ENCODE results near the gene LOXHD1.

The LOXHD1 gene

DNA sequence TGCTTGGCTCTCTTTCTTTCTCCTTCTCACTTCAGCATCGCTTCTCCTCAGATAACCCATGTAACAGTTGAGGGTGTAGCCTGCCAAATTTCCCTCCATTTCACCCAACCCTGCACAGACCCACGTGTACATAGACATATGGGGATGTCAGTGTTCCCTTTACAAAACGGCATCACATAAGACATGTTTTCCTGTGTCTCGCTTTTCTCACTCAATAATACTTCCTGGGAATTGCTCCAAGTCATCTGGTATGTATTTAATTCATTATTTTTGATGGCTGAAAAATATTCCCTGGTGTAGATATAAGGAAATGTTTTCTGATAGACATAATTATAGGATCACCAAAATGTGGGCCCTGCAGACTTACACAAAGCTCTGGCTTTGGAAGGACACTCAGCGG lies 176.8 kb downstream of the LOXHD1 start:
- peaks cover 5% of the 10 kb centered on the region; the same call in 1 of the 2 replicates for H3K4me1 ChIP-seq (ENCODE audit: control insufficient read depth, insufficient read depth, low read length)
- no peaks in the 10 kb centered on the region for H3K36me3 ChIP-seq (ENCODE audit: control insufficient read depth, insufficient read depth, low read length)
- H3K9ac ChIP-seq (ENCODE audit: low read depth, low read length): no peak overlapping the region
- H3K27me3 ChIP-seq (ENCODE audit: control insufficient read depth, insufficient read depth, low read length): no peaks in the 10 kb centered on the region
- H3K9me3 ChIP-seq (ENCODE audit: control insufficient read depth, insufficient read depth, low read length): no peaks in the 10 kb centered on the region
- no peak overlapping the region for H3K4me3 ChIP-seq (ENCODE audit: low read depth, low read length)
- H3K27ac ChIP-seq (ENCODE audit: low read depth, low read length): no peak overlapping the region

DNA sequence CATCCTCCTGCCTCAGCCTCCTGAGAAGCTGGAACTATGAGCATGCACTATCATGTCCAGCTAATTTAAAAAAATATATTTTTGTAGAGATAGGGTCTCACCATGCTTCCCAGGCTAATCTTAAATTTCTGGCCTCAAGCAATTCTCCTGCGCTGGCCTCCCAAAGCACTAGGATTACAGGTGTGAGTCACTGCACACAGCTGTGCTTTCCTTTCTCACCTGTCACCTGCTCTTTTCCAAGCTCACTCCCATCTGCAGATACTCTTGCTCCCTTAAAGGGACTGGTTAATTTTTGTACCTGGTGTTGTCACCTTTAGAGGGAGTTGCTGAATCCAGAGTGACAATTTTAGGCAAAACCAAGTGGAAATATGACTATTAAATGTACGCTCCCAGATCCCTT lies 178.2 kb downstream of the LOXHD1 start:
- Histone ChIP-seq H3K27ac (ENCODE audit: low read depth, low read length) (no peak overlapping the region), H3K9me3 (ENCODE audit: control insufficient read depth, insufficient read depth, low read length) (no peaks in the 10 kb centered on the region), H3K9ac (ENCODE audit: low read depth, low read length) (no peak overlapping the region), H3K36me3 (ENCODE audit: control insufficient read depth, insufficient read depth, low read length) (no peaks in the 10 kb centered on the region), H3K4me3 (ENCODE audit: low read depth, low read length) (no peak overlapping the region), H3K4me1 (ENCODE audit: control insufficient read depth, insufficient read depth, low read length) (peaks cover 4% of the 10 kb centered on the region; the same call in 1 of the 2 replicates), H3K27me3 (ENCODE audit: control insufficient read depth, insufficient read depth, low read length) (no peaks in the 10 kb centered on the region)

DNA sequence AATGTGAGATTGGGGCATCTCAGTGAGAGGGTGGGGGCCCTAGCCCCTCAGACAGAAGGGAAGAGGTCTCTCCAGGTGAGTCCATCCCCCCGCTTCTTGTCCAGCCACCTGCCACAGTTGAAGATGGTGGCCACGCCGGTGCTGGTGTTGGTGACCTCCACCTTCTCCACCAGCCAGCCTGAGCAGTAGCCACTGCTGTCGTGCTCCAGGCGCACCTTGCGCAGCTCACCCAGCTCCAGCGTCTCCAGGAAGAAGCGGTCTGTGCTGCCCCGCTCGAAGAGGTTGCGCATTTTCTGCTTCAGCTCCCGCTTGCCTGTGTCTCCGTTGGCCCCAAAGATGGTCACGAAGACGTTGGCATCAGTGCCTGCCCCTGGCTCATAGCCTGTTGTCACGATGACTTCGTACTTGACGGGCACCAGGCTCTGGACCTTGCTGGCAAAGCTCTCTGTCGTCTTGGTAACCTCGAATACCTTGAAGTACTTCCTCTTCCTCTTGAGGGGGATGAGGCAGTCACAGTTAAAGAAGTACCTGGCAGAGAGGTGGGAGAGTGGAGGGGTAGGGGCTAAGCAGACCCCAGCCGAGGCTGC lies 179.5 kb downstream of the LOXHD1 start:
- no peaks in the 10 kb centered on the region for H3K9me3 ChIP-seq (ENCODE audit: control insufficient read depth, insufficient read depth, low read length)

DNA sequence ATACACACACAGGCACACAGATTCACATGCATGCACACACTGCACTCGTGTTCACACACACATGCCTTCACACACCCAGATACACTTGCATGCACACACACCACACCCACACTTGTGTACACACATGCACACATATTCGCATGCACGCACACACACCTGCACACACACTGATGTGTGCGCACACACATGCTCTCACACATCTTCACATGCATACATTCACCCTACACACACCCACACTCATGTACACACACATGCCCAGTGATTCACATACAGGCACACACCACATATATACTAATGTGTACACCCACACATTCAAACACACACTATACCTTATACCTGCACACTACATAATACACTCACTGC lies 181.6 kb downstream of the LOXHD1 start:
- no peak overlapping the region for H3K4me3 ChIP-seq (ENCODE audit: low read depth, low read length)
- H3K4me1 ChIP-seq (ENCODE audit: control insufficient read depth, insufficient read depth, low read length): no peaks in the 10 kb centered on the region
- H3K36me3 ChIP-seq (ENCODE audit: control insufficient read depth, insufficient read depth, low read length): no peaks in the 10 kb centered on the region
- H3K9ac ChIP-seq (ENCODE audit: low read depth, low read length): no peak overlapping the region
- no peaks in the 10 kb centered on the region for H3K27me3 ChIP-seq (ENCODE audit: control insufficient read depth, insufficient read depth, low read length)
- H3K9me3 ChIP-seq (ENCODE audit: control insufficient read depth, insufficient read depth, low read length): no peaks in the 10 kb centered on the region
- no peak overlapping the region for H3K27ac ChIP-seq (ENCODE audit: low read depth, low read length)

More for the DNA sequence above, 179.5 kb downstream of the LOXHD1 start:
- Histone ChIP-seq H3K9ac (ENCODE audit: low read depth, low read length) (no peak overlapping the region), H3K4me1 (ENCODE audit: control insufficient read depth, insufficient read depth, low read length) (peaks cover 4% of the 10 kb centered on the region; the same call in 1 of the 2 replicates), H3K36me3 (ENCODE audit: control insufficient read depth, insufficient read depth, low read length) (no peaks in the 10 kb centered on the region), H3K27ac (ENCODE audit: low read depth, low read length) (no peak overlapping the region), H3K27me3 (ENCODE audit: control insufficient read depth, insufficient read depth, low read length) (no peaks in the 10 kb centered on the region), H3K4me3 (ENCODE audit: low read depth, low read length) (no peak overlapping the region)

DNA sequence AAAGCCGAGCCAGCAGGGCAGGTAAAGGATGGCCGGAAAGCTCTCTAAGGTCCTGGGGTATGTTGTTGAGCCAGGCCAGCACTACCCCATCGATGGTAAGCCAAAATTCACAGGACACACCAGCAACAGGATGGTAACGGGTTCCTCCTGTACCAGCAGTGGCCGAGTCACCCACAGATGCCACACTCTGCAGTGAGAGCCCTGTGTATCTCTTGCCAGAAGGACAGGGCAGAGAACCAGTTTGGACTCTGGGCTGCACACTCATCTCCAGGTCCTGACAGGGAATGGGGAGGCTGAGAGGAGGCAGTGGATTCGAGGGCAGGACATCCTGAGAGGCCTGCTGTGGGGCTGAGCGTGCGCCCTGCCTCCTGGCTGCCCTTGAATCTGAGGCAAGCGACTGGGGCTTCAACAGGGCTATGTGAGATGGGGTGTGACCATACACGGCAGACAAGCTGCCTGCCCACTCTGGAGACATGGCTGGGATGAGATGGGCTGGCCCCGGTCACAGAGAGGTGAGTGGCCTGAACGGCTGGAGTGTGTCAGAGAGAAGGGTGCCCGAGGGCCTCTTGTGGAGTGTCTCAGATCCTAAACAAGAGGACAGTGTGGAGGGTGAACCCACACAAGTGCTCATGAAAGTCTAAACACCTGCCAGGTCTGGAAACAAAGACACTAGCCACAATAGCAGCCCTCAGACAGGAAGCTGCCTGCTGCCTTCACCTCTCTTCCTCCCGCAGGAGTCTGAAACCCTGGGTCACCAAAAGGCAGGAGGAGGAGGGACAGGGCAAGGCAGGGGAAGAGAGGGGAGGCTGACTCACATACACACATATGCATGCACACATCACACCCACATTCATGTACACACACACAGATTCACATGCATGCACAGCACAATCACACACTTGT lies 182.3 kb downstream of the LOXHD1 start:
- Histone ChIP-seq H3K27me3 (ENCODE audit: control insufficient read depth, insufficient read depth, low read length) (no peaks in the 10 kb centered on the region), H3K9ac (ENCODE audit: low read depth, low read length) (no peak overlapping the region), H3K36me3 (ENCODE audit: control insufficient read depth, insufficient read depth, low read length) (no peaks in the 10 kb centered on the region), H3K4me3 (ENCODE audit: low read depth, low read length) (no peak overlapping the region), H3K27ac (ENCODE audit: low read depth, low read length) (no peak overlapping the region), H3K9me3 (ENCODE audit: control insufficient read depth, insufficient read depth, low read length) (no peaks in the 10 kb centered on the region), H3K4me1 (ENCODE audit: control insufficient read depth, insufficient read depth, low read length) (no peaks in the 10 kb centered on the region; the same call in 1 of the 2 replicates)

DNA sequence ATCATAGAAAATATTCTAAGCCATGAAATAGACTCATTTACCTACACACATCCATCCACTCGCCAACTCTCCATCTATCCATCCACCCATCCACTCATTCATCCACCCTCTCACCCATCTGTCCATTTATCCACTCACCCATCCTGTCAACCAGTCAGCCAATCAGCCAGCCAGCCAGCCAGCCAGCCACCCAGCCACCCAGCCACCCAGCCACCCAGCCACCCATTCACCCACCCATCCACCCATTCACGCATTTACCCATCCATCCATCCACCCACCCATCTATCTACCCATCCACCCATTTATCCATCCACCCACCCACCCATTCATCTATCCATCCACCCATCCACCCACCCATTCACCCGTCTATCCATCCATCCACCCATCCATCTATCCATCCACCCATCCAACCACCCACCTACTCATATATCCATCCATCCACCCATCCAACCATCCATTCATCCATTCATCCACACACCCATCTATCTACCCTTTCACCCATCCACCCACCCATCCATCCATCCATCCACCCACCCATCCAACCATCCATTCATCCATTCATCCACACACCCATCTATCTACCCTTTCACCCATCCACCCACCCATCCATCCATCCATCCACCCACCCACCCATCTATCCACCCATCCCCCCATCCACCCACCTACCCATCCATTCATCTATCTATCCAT lies 185.1 kb downstream of the LOXHD1 start:
- H3K9me3 ChIP-seq (ENCODE audit: control insufficient read depth, insufficient read depth, low read length): no peaks in the 10 kb centered on the region
- H3K27ac ChIP-seq (ENCODE audit: low read depth, low read length): no peak overlapping the region
- H3K27me3 ChIP-seq (ENCODE audit: control insufficient read depth, insufficient read depth, low read length): no peaks in the 10 kb centered on the region
- H3K9ac ChIP-seq (ENCODE audit: low read depth, low read length): no peak overlapping the region
- H3K4me1 ChIP-seq (ENCODE audit: control insufficient read depth, insufficient read depth, low read length): peaks cover 4% of the 10 kb centered on the region; the same call in 1 of the 2 replicates
- no peak overlapping the region for H3K4me3 ChIP-seq (ENCODE audit: low read depth, low read length)
- H3K36me3 ChIP-seq (ENCODE audit: control insufficient read depth, insufficient read depth, low read length): no peaks in the 10 kb centered on the region

DNA sequence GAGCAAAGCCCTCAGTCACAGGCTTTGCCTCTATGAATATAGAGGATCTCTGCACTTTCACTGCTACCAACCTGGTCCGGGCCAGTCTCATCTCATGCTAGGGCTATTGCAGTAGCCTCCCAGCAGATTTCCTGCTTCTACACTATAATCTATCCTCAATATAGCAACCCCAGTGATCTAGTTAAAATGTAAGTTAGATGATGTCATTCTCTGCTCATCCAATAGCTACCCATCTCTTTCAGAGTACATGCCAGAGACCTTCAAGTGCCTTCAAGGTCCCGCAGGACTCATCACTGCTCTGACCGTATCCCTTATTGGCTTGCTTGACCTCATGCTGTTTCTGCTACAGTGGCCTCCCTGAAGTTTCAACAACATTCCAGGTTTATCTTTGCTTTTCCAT lies 186.3 kb downstream of the LOXHD1 start:
- H3K4me3 ChIP-seq (ENCODE audit: low read depth, low read length): no peak overlapping the region

DNA sequence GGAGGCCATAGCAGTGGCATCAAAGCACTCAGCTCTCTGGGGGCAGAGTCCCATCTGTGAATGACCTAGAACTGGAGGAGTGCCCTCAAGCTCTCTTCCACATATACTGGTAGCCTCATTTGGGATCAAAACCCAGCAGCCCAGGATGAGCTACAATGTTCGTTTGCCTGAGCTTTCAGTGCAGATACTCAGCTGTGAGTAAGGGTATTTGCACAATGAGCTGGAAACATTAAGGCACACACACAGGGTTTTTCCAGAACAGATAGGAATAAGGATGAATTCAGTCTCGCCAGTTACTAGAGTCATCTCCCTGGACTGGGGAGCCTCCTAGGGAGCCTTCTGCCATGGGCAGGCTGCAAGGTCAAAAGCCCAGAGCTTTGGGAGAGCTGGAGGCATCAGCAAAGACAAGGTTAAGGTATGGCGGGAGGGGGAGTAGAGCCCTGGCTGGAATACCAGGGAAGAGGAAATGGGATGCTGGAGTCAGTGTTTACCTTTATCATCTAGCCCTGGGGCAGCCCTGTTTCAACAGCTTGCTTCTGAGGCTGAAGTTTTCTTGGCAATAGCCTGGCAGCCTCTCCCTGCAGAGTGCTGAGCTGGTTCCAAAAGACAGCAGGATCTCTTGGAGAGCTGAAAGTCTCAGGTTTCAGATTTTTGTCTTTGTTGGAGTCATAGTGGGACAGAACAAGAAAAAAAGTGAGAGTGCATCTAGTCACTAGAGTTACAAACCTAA lies 187.7 kb downstream of the LOXHD1 start:
- H3K27ac ChIP-seq (ENCODE audit: low read depth, low read length): no peak overlapping the region
- no peak overlapping the region for H3K9ac ChIP-seq (ENCODE audit: low read depth, low read length)
- no peak overlapping the region for H3K4me3 ChIP-seq (ENCODE audit: low read depth, low read length)
- H3K4me1 ChIP-seq (ENCODE audit: control insufficient read depth, insufficient read depth, low read length): peaks cover 15% of the 10 kb centered on the region; the same call in 1 of the 2 replicates
- H3K9me3 ChIP-seq (ENCODE audit: control insufficient read depth, insufficient read depth, low read length): no peaks in the 10 kb centered on the region
- no peaks in the 10 kb centered on the region for H3K27me3 ChIP-seq (ENCODE audit: control insufficient read depth, insufficient read depth, low read length)
- H3K36me3 ChIP-seq (ENCODE audit: control insufficient read depth, insufficient read depth, low read length): no peaks in the 10 kb centered on the region

More for the DNA sequence above, 186.3 kb downstream of the LOXHD1 start:
- Histone ChIP-seq H3K4me1 (ENCODE audit: control insufficient read depth, insufficient read depth, low read length) (peaks cover 15% of the 10 kb centered on the region; the same call in 1 of the 2 replicates), H3K36me3 (ENCODE audit: control insufficient read depth, insufficient read depth, low read length) (no peaks in the 10 kb centered on the region), H3K9me3 (ENCODE audit: control insufficient read depth, insufficient read depth, low read length) (no peaks in the 10 kb centered on the region), H3K27me3 (ENCODE audit: control insufficient read depth, insufficient read depth, low read length) (no peaks in the 10 kb centered on the region), H3K27ac (ENCODE audit: low read depth, low read length) (no peak overlapping the region), H3K9ac (ENCODE audit: low read depth, low read length) (no peak overlapping the region)

DNA sequence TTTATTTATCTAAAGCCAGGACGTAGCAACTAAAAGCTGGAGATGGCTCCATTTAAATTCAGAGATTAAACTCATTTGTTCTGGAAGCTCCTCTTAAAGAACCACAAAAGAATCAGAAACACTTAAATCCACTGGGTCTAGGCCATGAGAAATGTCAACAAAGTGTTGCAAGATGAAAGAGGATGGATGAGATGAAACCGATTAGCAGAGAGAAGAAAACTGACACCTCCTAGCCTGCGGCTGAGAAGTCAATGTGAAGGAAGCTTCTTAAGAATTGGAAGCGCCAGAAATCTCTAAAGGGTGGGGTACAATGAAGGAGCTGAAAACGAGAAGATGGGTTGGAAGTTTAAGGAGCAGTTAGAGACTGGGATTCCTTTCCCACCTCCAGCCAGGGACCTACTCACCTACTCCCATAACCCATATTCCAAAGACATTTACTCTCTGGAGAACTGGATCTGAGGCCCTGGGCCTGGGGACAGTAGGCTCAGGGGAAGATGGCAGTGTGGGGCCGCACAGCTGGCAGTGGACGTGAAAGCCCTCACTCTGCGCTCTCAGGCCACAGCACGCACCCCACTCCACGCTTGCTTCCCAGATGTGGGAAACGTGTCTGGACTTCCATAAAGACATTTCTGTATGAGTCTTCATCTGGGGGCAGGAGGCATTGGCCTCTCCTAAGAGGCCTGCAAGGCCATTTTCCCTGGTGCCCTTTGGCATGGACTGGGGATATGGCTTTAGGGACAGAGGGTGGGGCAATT lies 188.4 kb downstream of the LOXHD1 start:
- Histone ChIP-seq H3K36me3 (ENCODE audit: control insufficient read depth, insufficient read depth, low read length) (no peaks in the 10 kb centered on the region), H3K27ac (ENCODE audit: low read depth, low read length) (no peak overlapping the region), H3K4me3 (ENCODE audit: low read depth, low read length) (no peak overlapping the region), H3K9me3 (ENCODE audit: control insufficient read depth, insufficient read depth, low read length) (no peaks in the 10 kb centered on the region), H3K9ac (ENCODE audit: low read depth, low read length) (no peak overlapping the region), H3K4me1 (ENCODE audit: control insufficient read depth, insufficient read depth, low read length) (peaks cover 15% of the 10 kb centered on the region; the same call in 1 of the 2 replicates), H3K27me3 (ENCODE audit: control insufficient read depth, insufficient read depth, low read length) (no peaks in the 10 kb centered on the region)

All from HUES48 (cell line).